ENCODE measurements around the gene BCL3.
"Not testable (repeated sequence)": the region's sequence is repeated elsewhere in the genome, so short reads cannot be mapped to it uniquely, and the experiment has no call there.

The BCL3 gene

DNA sequence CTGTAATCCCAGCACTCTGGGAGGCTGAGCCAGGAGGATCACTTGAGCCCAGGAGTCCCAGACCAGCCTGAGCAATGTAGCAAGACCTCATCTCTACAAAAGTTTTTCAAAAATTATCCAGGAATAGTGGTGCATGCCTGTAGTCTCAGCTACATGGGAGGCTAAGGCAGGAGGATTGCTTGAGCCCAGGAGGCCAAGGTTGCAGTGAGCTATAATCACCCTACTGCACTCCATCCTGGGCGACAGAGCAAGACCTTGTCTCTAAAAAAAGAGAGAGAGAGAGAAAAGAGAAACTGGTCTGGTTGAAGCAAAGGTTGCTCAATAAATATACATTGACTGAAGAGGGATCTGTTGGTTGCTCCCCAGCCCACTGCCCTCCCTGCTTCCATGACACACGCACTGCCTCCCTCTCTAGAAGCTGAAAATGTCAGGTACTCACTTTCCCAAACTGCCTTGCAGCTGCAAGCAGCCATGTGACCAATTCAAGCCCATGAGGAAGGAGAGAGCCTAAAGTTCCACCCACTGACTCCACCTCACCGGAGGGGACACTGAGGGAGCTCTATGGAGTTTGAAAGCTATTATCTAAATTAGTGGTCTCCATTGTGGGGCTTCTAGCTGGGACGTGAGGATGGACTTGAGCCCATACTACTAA lies 35.5 kb upstream of the BCL3 start:
- in situ Hi-C loops (cut with MboI; ENCODE audit: low pct_unique_long_range_greater_than_20kb, low sequenced_read_pairs, unreplicated experiment): no loop called here
- TF ChIP-seq, protein P1, sequence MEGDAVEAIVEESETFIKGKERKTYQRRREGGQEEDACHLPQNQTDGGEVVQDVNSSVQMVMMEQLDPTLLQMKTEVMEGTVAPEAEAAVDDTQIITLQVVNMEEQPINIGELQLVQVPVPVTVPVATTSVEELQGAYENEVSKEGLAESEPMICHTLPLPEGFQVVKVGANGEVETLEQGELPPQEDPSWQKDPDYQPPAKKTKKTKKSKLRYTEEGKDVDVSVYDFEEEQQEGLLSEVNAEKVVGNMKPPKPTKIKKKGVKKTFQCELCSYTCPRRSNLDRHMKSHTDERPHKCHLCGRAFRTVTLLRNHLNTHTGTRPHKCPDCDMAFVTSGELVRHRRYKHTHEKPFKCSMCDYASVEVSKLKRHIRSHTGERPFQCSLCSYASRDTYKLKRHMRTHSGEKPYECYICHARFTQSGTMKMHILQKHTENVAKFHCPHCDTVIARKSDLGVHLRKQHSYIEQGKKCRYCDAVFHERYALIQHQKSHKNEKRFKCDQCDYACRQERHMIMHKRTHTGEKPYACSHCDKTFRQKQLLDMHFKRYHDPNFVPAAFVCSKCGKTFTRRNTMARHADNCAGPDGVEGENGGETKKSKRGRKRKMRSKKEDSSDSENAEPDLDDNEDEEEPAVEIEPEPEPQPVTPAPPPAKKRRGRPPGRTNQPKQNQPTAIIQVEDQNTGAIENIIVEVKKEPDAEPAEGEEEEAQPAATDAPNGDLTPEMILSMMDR (IDR thresholded peaks at IDR 0.05; ENCODE audit: extremely low read depth, insufficient read depth, missing control alignments): no peak
- DNase-seq (ENCODE audit: low spot score): no peak

DNA sequence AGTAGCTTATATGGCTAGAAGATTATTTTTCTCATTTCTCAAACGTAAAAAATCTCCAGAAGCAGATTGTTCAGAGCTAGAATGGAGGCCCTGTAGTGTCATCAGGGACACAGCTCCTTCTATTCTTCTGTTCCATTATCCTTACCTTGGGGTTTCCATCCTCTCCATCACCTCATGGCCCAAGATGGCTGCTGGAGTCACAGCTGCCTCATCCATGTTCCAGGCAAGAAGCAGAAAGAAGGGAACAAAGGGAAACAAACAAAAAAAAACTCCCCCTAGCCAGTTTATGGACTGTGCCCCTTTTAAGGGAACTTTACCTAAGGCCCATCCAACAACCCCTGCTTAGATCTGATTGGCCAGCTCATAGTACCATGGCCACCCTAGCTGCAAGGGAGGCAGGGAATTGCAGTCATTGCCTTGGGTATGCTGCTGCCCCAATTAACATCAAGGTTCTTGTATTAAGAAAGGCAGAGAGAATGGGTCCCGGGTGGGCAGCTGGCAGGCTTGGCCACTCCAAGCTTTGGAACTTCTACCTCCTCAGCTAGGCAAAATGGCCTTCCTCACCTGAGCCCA lies 33.8 kb upstream of the BCL3 start:
- TF ChIP-seq, protein P1 (IDR thresholded peaks at IDR 0.05; ENCODE audit: extremely low read depth, insufficient read depth, missing control alignments): no peak
- in situ Hi-C loops (cut with MboI; ENCODE audit: low pct_unique_long_range_greater_than_20kb, low sequenced_read_pairs, unreplicated experiment): no loop called here
- DNase-seq (ENCODE audit: low spot score): no peak

DNA sequence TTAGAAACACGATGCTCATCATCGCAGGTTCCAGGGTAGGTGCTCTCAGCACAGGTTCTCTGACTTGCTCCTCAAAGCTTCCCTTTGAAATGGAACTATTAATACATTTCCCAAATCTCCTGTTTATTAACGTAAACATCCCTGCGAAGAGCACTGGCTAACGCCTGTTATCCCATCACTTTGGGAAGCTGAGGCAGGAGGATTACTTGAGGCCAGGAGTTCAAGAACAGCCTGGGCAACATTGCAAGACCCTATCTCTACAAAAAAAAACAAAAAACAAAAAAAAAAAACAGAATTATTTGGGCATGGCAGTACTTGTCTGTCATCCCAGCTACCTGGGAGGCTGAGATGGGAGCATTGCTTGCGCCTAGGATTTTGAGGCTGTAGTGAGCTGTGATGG lies 30.9 kb upstream of the BCL3 start:
- no peak for DNase-seq (ENCODE audit: low spot score)
- in situ Hi-C loops (cut with MboI; ENCODE audit: low pct_unique_long_range_greater_than_20kb, low sequenced_read_pairs, unreplicated experiment): no loop called here
- TF ChIP-seq, protein P1 (IDR thresholded peaks at IDR 0.05; ENCODE audit: extremely low read depth, insufficient read depth, missing control alignments): no peak

DNA sequence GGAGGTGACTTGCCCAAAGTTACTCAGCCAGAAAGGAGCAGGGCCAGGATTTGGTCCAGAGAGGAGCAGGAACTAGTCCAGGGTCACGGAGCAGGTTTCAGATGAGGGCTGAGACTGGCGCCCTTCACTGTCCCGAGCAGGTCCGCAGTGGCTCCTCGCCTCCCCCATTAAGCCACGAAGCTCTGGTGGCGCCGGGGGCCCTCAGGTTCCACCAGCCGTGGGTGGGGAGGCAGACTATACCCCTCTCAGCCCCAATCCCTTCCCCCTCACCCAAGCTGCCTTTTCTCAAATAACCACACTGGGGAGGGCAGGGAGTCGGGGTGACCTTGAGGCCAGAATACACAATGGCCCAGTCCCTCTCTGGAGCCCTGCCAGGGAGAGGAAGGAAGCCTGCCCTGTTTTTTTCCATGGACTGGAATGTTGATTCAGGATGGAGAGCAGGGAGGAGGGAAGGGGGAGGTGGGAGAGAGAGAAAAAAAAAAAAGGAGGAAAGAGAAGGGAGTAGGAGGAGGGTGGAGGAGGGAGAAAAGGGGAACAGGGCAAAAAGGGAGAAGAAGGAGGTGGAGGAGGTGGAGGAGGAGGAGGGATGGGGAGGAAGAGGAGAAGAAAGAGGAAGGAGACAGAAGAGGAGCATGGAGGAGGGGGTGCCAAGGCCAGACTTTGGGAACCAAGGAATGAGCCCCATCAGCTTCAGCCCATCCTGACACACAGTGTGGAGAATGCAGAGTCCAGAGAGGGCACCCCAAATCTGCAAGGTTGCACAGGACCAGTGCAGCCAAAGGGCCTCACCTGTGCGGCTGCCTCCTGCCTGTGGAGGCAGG lies 29.9 kb upstream of the BCL3 start:
- DNase-seq (ENCODE audit: low spot score): no peak
- in situ Hi-C loops (cut with MboI; ENCODE audit: low pct_unique_long_range_greater_than_20kb, low sequenced_read_pairs, unreplicated experiment): no loop called here
- TF ChIP-seq, protein P1 (IDR thresholded peaks at IDR 0.05; ENCODE audit: extremely low read depth, insufficient read depth, missing control alignments): no peak

DNA sequence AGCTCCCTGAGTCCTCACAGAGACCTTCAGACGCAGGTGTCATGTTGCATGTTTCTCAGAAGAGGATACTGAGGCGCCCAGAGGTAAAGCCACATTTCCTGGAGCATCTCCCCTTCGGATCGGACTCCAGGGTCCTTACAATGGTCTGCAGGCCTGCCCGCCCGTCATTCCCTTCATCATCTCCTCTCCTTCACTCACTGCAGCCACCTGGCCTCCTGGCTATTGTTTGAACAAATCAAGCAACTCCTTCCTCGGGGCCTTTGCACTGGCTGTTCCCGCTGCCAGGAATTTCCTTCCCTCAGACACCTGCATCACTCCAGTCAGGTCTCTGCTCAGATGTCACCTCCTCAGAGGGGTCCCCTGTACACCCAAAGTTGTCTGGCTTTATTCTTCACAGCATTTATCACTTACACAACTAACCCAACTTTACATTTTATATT lies 29.2 kb upstream of the BCL3 start:
- in situ Hi-C loops (cut with MboI; ENCODE audit: low pct_unique_long_range_greater_than_20kb, low sequenced_read_pairs, unreplicated experiment): no loop called here
- no peak for DNase-seq (ENCODE audit: low spot score)
- TF ChIP-seq, protein P1 (IDR thresholded peaks at IDR 0.05; ENCODE audit: extremely low read depth, insufficient read depth, missing control alignments): no peak

DNA sequence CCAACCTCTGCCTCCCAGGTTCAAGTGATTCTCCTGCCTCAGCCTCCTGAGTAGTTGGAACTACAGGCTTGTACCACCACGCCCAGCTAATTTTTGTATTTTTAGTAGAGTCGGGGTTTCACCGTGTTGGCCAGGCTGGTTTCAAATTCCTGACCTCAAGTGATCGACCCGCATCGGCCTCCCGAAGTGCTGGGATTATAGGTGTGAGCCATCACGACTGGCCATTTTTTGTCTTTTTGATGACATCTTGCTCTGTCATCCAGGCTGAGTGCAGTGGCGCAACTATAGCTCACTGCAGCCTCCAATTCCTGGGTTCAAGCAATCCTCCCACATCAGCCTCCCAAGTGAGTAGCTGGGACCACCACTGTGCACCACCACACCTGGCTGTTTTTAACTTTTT lies 28.1 kb upstream of the BCL3 start:
- in situ Hi-C loops (cut with MboI; ENCODE audit: low pct_unique_long_range_greater_than_20kb, low sequenced_read_pairs, unreplicated experiment); DNase-seq (ENCODE audit: low spot score): not testable (repeated sequence)

DNA sequence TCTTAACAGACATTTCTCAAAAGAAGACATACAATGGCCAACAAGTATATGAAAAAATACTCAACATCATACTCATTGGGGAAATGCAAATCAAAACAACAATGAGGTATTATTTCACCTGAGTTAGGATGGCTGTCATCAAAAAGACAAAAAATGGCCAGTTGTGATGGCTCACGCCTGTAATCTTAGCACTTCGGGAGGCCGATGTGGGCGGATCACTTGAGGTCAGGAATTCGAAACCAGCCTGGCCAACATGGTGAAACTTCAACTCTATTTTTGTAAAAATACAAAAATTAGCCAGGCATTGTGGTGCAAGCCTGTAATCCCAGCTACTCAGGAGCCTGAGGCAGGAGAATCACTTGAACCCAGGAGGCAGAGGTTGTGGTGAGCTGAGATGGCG lies 27.6 kb upstream of the BCL3 start:
- DNase-seq (ENCODE audit: low spot score): no peak
- TF ChIP-seq, protein P1 (IDR thresholded peaks at IDR 0.05; ENCODE audit: extremely low read depth, insufficient read depth, missing control alignments): no peak
- in situ Hi-C loops (cut with MboI; ENCODE audit: low pct_unique_long_range_greater_than_20kb, low sequenced_read_pairs, unreplicated experiment): no loop called here

DNA sequence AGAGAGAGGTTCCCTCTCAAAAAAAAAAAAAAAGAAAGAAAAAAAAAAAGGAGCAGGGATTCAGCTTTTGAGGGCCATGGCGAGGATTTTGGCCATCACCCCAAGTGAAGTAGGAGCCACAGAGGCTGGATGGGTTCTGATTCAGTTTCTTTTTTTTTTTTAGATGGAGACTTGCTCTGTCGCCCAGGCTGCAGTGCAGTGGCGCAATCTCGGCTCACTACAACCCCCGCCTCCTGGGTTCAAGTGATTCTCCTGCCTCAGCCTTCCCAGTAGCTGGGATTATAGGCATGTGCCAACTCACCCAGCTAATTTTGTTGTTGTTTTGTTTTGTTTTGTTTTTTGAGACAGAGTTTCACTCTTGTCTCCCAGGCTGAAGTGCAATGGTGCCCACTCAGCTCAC lies 27.1 kb upstream of the BCL3 start:
- in situ Hi-C loops (cut with MboI; ENCODE audit: low pct_unique_long_range_greater_than_20kb, low sequenced_read_pairs, unreplicated experiment); DNase-seq (ENCODE audit: low spot score): not testable (repeated sequence)
